ENCODE results near the gene HINT3. TPM values are rescaled to one million over a fixed set of nuclear protein-coding genes. Genes with fewer than 3 reads are reported as not detected.
A peak's percentile ranks its signal among the peaks of the same experiment; 100 is the strongest.

HINT3 gene
- total and polyA plus RNA-seq, 11 donors, result 8.1 to 40.0 (median 33.8) TPM

GRCh38 chr6:125913145-125913544, 43.4 kb upstream of the HINT3 start:
- H3K9me3 ChIP-seq, result no peaks in the 10 kb centered on the region
- H3K27me3 ChIP-seq, result no peaks in the 10 kb centered on the region
- H3K4me3 ChIP-seq, result no peak overlapping the region
- no peak overlapping the region for H3K27ac ChIP-seq
- DNase-seq, result no peak
- TF ChIP-seq CTCF (IDR thresholded peaks at IDR 0.05) (no peak), POLR2A (IDR thresholded peaks at IDR 0.05) (no peak)
- intact Hi-C loops (cut with DNase I), result loop anchor here in 1 of 10 donors (10.0 kb wide), 1 partner anchor 48 kb away; no protein-coding TSS in a partner anchor
- no peak for ATAC-seq
- peaks cover 0 to 16% (median 0%) of the 10 kb centered on the region in 12 donors for H3K4me1 ChIP-seq
- WGBS, 4 donors, result 96 to 100% (median 99%) methylated on average over 1 of the region's 1 CpG
- peaks cover 0 to 72% (median 42%) of the 10 kb centered on the region in 9 donors for H3K36me3 ChIP-seq

DNA sequence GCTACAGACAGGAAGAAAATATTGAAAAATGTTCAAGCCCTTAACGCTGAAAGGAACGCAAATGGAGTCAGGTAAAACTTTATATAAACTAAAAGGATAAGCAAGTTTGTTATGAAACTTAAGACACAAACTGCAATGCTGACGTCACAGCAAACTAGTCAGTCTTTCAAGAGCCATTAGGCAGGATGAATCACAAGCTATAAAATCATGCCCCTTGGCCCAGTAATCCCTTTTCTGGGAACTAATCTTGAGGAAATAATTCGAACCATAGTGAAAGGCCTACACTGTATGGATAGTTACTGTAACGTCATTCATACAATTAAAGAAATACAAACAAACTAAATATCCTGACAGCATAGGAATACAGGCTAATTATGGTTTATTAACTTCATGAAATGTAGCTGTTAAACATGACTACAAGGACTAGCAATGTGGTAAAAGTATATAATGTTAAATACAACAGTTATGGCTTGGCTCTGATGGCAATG, 42.7 kb upstream of the HINT3 start:
- Histone ChIP-seq H3K9me3 (no peaks in the 10 kb centered on the region), H3K27ac (no peak overlapping the region), H3K4me3 (no peak overlapping the region), H3K27me3 (no peaks in the 10 kb centered on the region), H3K4me1 (peaks cover 0 to 23% (median under 1%) of the 10 kb centered on the region in 12 donors), H3K36me3 (peaks cover 0 to 64% (median 42%) of the 10 kb centered on the region in 9 donors)
- intact Hi-C loops (cut with DNase I), result loop anchor here in 1 of 10 donors (10.0 kb wide), 1 partner anchor 49 kb away; no protein-coding TSS in a partner anchor
- TF ChIP-seq POLR2A (IDR thresholded peaks at IDR 0.05) (no peak), CTCF (IDR thresholded peaks at IDR 0.05) (no peak)
- no peak for DNase-seq
- WGBS, 4 donors, result 69 to 84% (median 71%) methylated on average over 5 of the region's 5 CpGs
- ATAC-seq, result no peak

DNA sequence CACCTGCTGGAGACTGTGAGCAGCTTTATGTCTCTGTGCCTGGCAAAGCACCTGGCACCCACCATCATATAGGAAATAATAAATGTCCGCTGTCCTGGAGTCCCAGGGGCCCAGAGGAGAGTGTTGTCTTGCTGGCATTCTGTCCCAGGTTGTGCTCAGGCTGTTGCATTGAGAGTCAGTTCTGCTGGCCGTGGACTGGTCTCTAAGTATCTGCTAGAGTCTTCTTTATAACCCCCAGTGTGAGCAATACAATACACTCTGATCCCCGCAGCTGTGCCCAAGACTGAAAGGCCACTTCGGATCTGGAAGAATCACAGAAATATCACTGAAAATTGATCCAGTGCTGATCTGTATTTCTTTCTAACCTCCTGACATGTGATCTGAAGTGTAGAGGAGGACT, 38.3 kb upstream of the HINT3 start:
- peak overlapping the region in 9 of 12 donors; percentile 58 to 86 (median 67) for H3K27ac ChIP-seq
- no peak overlapping the region for H3K4me3 ChIP-seq
- no peak for TF ChIP-seq CTCF (IDR thresholded peaks at IDR 0.05)
- no peak for TF ChIP-seq POLR2A (IDR thresholded peaks at IDR 0.05)
- no peaks in the 10 kb centered on the region for H3K9me3 ChIP-seq
- 64 to 76% (median 72%) methylated on average over 4 of the region's 4 CpGs for WGBS, 4 donors
- H3K27me3 ChIP-seq, result no peaks in the 10 kb centered on the region
- peaks cover 0 to 45% (median 8%) of the 10 kb centered on the region in 12 donors for H3K4me1 ChIP-seq
- intact Hi-C loops (cut with DNase I), result loop anchor here in 2 of 10 donors (5.0 to 10.0 kb wide), 2 partner anchors 39 to 53 kb away; partner anchors contain the start of gene HINT3 (in 1 of the 2)
- ATAC-seq, result peak in 1 of 4 donors; percentile 26
- H3K36me3 ChIP-seq, result peaks cover 0 to 69% (median 51%) of the 10 kb centered on the region in 9 donors
- no peak for DNase-seq

DNA sequence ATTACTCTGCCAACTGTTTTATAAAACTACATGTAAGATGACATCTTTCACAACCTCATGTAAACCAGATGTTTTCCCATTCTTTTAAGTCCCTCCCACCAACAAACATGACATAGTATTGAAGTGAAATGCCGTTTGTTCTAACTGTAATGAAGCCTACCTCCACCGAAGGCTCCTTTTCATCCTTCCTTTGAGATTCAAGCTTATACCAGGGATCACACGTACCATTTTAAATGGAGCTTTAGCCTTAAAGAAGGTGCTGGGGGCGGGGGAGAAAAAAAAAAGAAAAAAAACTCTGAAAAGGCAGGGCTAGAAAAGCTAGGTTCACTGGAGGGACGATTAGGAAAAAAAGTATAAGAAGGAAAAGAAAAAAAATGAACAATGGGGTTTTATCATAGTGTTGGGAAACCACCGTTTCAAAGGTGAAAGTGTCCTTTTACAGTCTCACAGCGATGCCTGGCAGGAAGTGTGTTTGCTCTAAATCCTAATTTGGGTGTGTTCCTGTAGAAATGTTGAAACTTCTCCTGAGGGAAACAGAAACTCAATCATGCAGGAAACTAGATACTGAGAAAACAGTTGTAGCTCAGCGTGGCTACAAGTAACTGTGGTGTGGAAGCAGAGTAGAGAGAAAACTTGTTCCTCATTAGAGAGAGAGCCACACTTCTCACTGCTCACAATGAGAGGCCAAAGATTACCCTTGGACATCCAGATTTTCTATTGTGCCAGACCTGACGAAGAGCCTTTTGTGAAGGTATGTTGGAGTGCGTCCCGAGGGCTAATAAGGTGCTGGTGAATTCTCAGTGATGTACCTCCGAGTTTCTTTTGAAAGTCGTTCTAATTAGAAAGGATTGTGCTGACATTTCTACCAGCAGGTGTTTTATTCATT, 37.6 kb upstream of the HINT3 start:
- 45 to 52% (median 49%) methylated on average over 13 of the region's 13 CpGs for WGBS, 4 donors
- Histone ChIP-seq H3K27ac (peak overlapping the region; percentile 31 to 86 (median 66)), H3K9me3 (no peaks in the 10 kb centered on the region), H3K36me3 (peaks cover 0 to 73% (median 53%) of the 10 kb centered on the region in 9 donors), H3K4me3 (peak overlapping the region in 9 of 12 donors; percentile 26 to 52 (median 37)), H3K4me1 (peaks cover 0 to 51% (median 9%) of the 10 kb centered on the region in 12 donors), H3K27me3 (no peaks in the 10 kb centered on the region)
- TF ChIP-seq POLR2A (IDR thresholded peaks at IDR 0.05) (no peak), CTCF (IDR thresholded peaks at IDR 0.05) (no peak)
- DNase-seq (peak in 2 of 5 donors; percentile 23 to 30), ATAC-seq (peak in 3 of 4 donors; percentile 85 to 89 (median 88))
- intact Hi-C loops (cut with DNase I), result loop anchor here in 2 of 10 donors (5.0 to 10.0 kb wide), 2 partner anchors 38 to 54 kb away; partner anchors contain the start of gene HINT3 (in 1 of the 2)

Data from heart left ventricle (tissue), 16 donors.